Cardiac muscle cell (in vitro differentiated cells and primary cell): Measurements from ENCODE around the gene GSTCD. TPM values are rescaled to one million over a fixed set of nuclear protein-coding genes. Genes with fewer than 3 reads are reported as not detected.
A peak's percentile ranks its signal among the peaks of the same experiment; 100 is the strongest.

Source experiments
- DNase-seq, 2 donors: peaks; one replicate each; pipeline versions ENCODE4 v3.0.0 to v3.0.0-alpha.2; 2010 to 2017; ENCODE audit warnings: low read depth in 1 of 2, low spot score in 1 of 2
- H3K27ac ChIP-seq: fragments of 200-600 bp; sonication (generic); 2 replicates; pipeline ENCODE4 v1.5.1; 2016
- H3K27me3 ChIP-seq: fragments of 200-600 bp; sonication (generic); 2 replicates; pipeline ENCODE4 v1.6.0; 2016; ENCODE audit warnings: control low read depth
- H3K36me3 ChIP-seq: fragments of 200-600 bp; sonication (generic); 2 replicates; pipeline ENCODE4 v1.5.1; 2016; ENCODE audit warnings: control low read depth
- H3K4me1 ChIP-seq: fragments of 200-600 bp; sonication (generic); 2 replicates; pipeline ENCODE4 v1.8.1; 2017; ENCODE audit warnings: low read depth, mild to moderate bottlenecking, mixed run types
- H3K4me3 ChIP-seq: fragments of 200-600 bp; sonication (generic); 2 replicates; pipeline ENCODE4 v1.5.1; 2016; ENCODE audit warnings: mild to moderate bottlenecking
- H3K9me3 ChIP-seq: fragments of 200-600 bp; sonication (generic); 2 replicates; pipeline ENCODE4 v1.5.1; 2017; ENCODE audit warnings: low read depth, mild to moderate bottlenecking, control low read depth
- CTCF ChIP-seq: IDR thresholded peaks from 2 replicates; pipeline ENCODE4 v1.5.1; 2012; ENCODE audit warnings: low read depth, mild to moderate bottlenecking, low read length
- polyA plus RNA-seq: library from polyadenylated mRNA; unstranded; fragments of >200 nt; fragmentation: Nextera tagmentation; extraction: Ambion mirVana; gene quantifications from 2 replicates; pipeline ENCODE4 v1.2.1, GENCODE V29; 2016
- total RNA-seq: library from RNA; depleted of rRNA; stranded (reverse); fragments of >200 nt; gene quantifications from 2 replicates; pipeline ENCODE4 v1.2.3, GENCODE V29; 2016

GSTCD gene
- total and polyA plus RNA-seq, 2 experiments from 2014 or later: 6.9 to 22.3 TPM

- no peak for DNase-seq
- peaks cover 11% of the 10 kb centered on the region for H3K4me1 ChIP-seq
- no peak for TF ChIP-seq CTCF
Measured at GRCh38 chr4:105710012-105710600, 1.5 kb downstream of the GSTCD start.

GRCh38 chr4:105710678-105711077 is 2.1 kb downstream of the GSTCD start:
- TF ChIP-seq CTCF: no peak
- no peak overlapping the region for H3K4me3 ChIP-seq

More at GRCh38 chr4:105710012-105710600, 1.5 kb downstream of the GSTCD start:
- Histone ChIP-seq H3K4me3 (peak overlapping the region; percentile 89), H3K27me3 (no peaks in the 10 kb centered on the region), H3K36me3 (no peaks in the 10 kb centered on the region), H3K27ac (peak overlapping the region; percentile 94), H3K9me3 (no peaks in the 10 kb centered on the region)

GRCh38 chr4:105712766-105713165 is 4.2 kb downstream of the GSTCD start:
- no peak for TF ChIP-seq CTCF
- Histone ChIP-seq H3K4me3 (no peak overlapping the region), H3K9me3 (no peaks in the 10 kb centered on the region), H3K4me1 (peaks cover 4% of the 10 kb centered on the region), H3K27ac (no peak overlapping the region), H3K27me3 (no peaks in the 10 kb centered on the region), H3K36me3 (no peaks in the 10 kb centered on the region)
- DNase-seq: no peak

More at GRCh38 chr4:105710678-105711077, 2.1 kb downstream of the GSTCD start:
- H3K4me1 ChIP-seq: peaks cover 11% of the 10 kb centered on the region
- H3K27ac ChIP-seq: no peak overlapping the region
- no peaks in the 10 kb centered on the region for H3K9me3 ChIP-seq
- H3K27me3 ChIP-seq: no peaks in the 10 kb centered on the region
- DNase-seq: no peak
- no peaks in the 10 kb centered on the region for H3K36me3 ChIP-seq

- Histone ChIP-seq H3K36me3 (no peaks in the 10 kb centered on the region), H3K4me3 (no peak overlapping the region)
- peak in 1 of 2 donors; percentile 6 for DNase-seq
Measured at GRCh38 chr4:105714071-105714521, 5.5 kb downstream of the GSTCD start.

GRCh38 chr4:105714932-105715331 is 6.3 kb downstream of the GSTCD start:
- Histone ChIP-seq H3K9me3 (no peaks in the 10 kb centered on the region), H3K27me3 (no peaks in the 10 kb centered on the region), H3K4me3 (no peak overlapping the region), H3K36me3 (no peaks in the 10 kb centered on the region), H3K4me1 (no peaks in the 10 kb centered on the region), H3K27ac (no peak overlapping the region)
- no peak for TF ChIP-seq CTCF
- DNase-seq: peak in 1 of 2 donors; percentile 5

More at GRCh38 chr4:105714071-105714521, 5.5 kb downstream of the GSTCD start:
- no peaks in the 10 kb centered on the region for H3K27me3 ChIP-seq
- H3K9me3 ChIP-seq: no peaks in the 10 kb centered on the region
- no peak for TF ChIP-seq CTCF
- no peak overlapping the region for H3K27ac ChIP-seq
- H3K4me1 ChIP-seq: peaks cover 4% of the 10 kb centered on the region
